Activated T-cell treated with anti-CD3 and anti-CD28 coated beads, Interleukin-2, amount 50 U/mL, for 72 hours (primary cell): ENCODE data around the gene NSA2. TPM values are rescaled to one million over a fixed set of nuclear protein-coding genes. Genes with fewer than 3 reads are reported as not detected.
"Not testable (repeated sequence)": the region's sequence is repeated elsewhere in the genome, so short reads cannot be mapped to it uniquely, and the experiment has no call there.

ENCODE experiments used
- ATAC-seq, 2 donors: fragments of 150-1000 bp; cut with Tn5 transposase; replicated peaks in 1 of 2; 2 replicates each; pipeline ENCODE4 v1.10.0; 2021; ENCODE audit warnings: moderate library complexity in 2 of 2, mild to moderate bottlenecking in 1 of 2
- DNase-seq, 2 donors: peaks; one replicate each; pipeline ENCODE4 v3.0.0; 2021 to 2022; ENCODE audit warnings: mixed read lengths in 1 of 2
- H3K27ac Mint-ChIP-seq: one replicate; pipeline ENCODE4 v1.8.0; 2022; ENCODE audit warnings: mild to moderate bottlenecking, moderate library complexity, mixed read lengths
- H3K27me3 Mint-ChIP-seq: one replicate; pipeline ENCODE4 v1.8.0; 2022; ENCODE audit warnings: low read depth, mixed read lengths
- H3K36me3 Mint-ChIP-seq, 2 donors: one replicate each; pipeline ENCODE4 v1.8.0; 2022; ENCODE audit warnings: mixed read lengths in 2 of 2, mild to moderate bottlenecking in 1 of 2; ENCODE audit not compliant: insufficient read depth in 2 of 2
- H3K4me1 Mint-ChIP-seq: one replicate; pipeline ENCODE4 v1.8.0; 2022; ENCODE audit warnings: low read depth, mixed read lengths
- H3K4me3 Mint-ChIP-seq, 2 donors: one replicate each; pipeline ENCODE4 v1.8.0; 2022; ENCODE audit warnings: mild to moderate bottlenecking in 2 of 2, mixed read lengths in 2 of 2, moderate library complexity in 2 of 2
- H3K9me3 Mint-ChIP-seq, 2 donors: one replicate each; pipeline ENCODE4 v1.8.0; 2022; ENCODE audit warnings: mixed read lengths in 2 of 2
- total RNA-seq, 2 donors: library from RNA; stranded (reverse); gene quantifications; one replicate each; pipeline ENCODE4 v1.2.3, GENCODE V29; 2022

The NSA2 gene
- total RNA-seq, 2 donors from 2014 or later, result 53.1 to 62.4 TPM

GRCh38 chr5:74767579-74767913 lies 497 bp downstream of the NSA2 start:
- no peak for ATAC-seq
- Mint-ChIP-seq H3K4me1 (peaks cover 41% of the 10 kb centered on the region), H3K27ac (peak overlapping the region; percentile 98), H3K9me3 (no peaks in the 10 kb centered on the region), H3K4me3 (peak overlapping the region; percentile 96 to 97), H3K36me3 (peaks cover 0 to 23% of the 10 kb centered on the region in 2 donors), H3K27me3 (no peaks in the 10 kb centered on the region)
- DNase-seq, result no peak

- Mint-ChIP-seq H3K4me1 (peaks cover 13% of the 10 kb centered on the region), H3K36me3 (peaks cover 0 to 27% of the 10 kb centered on the region in 2 donors), H3K27ac (no peak overlapping the region), H3K27me3 (no peaks in the 10 kb centered on the region), H3K4me3 (no peak overlapping the region), H3K9me3 (no peaks in the 10 kb centered on the region)
- DNase-seq (no peak), ATAC-seq (no peak)
These were observed 5.3 kb downstream of the NSA2 start for GRCh38 chr5:74772359-74772758.

GRCh38 chr5:74778609-74779008 lies 11.6 kb downstream of the NSA2 start:
- no peaks in the 10 kb centered on the region for H3K27me3 Mint-ChIP-seq
- H3K36me3 Mint-ChIP-seq, result peaks cover 0 to 11% of the 10 kb centered on the region in 2 donors
- no peaks in the 10 kb centered on the region for H3K9me3 Mint-ChIP-seq
- H3K4me3 Mint-ChIP-seq, result no peak overlapping the region
- ATAC-seq (no peak), DNase-seq (no peak)
- H3K4me1 Mint-ChIP-seq, result no peaks in the 10 kb centered on the region
- no peak overlapping the region for H3K27ac Mint-ChIP-seq

- H3K4me3 Mint-ChIP-seq, result no peak overlapping the region
- H3K9me3 Mint-ChIP-seq, result no peaks in the 10 kb centered on the region
- no peaks in the 10 kb centered on the region for H3K4me1 Mint-ChIP-seq
- no peak overlapping the region for H3K27ac Mint-ChIP-seq
- H3K27me3 Mint-ChIP-seq, result no peaks in the 10 kb centered on the region
- ATAC-seq (no peak), DNase-seq (no peak)
- H3K36me3 Mint-ChIP-seq, result peaks cover 1 to 2% of the 10 kb centered on the region in 2 donors
These were observed 19.8 kb downstream of the NSA2 start for GRCh38 chr5:74786851-74787250.

- ATAC-seq (no peak), DNase-seq (no peak)
- Mint-ChIP-seq H3K4me1 (no peaks in the 10 kb centered on the region), H3K9me3 (no peaks in the 10 kb centered on the region), H3K27ac (no peak overlapping the region), H3K36me3 (peaks cover 0 to 2% of the 10 kb centered on the region in 2 donors), H3K4me3 (no peak overlapping the region), H3K27me3 (no peaks in the 10 kb centered on the region)
These were observed 20.4 kb downstream of the NSA2 start for GRCh38 chr5:74787424-74787823.

GRCh38 chr5:74791669-74792068 lies 24.6 kb downstream of the NSA2 start:
- H3K27ac Mint-ChIP-seq, H3K4me1 Mint-ChIP-seq, H3K27me3 Mint-ChIP-seq, H3K36me3 Mint-ChIP-seq, H3K9me3 Mint-ChIP-seq, H3K4me3 Mint-ChIP-seq, ATAC-seq, DNase-seq: not testable (repeated sequence)

GRCh38 chr5:74798977-74799911 lies 32.2 kb downstream of the NSA2 start:
- no peak overlapping the region for H3K4me3 Mint-ChIP-seq
- no peak overlapping the region for H3K27ac Mint-ChIP-seq
- no peaks in the 10 kb centered on the region for H3K9me3 Mint-ChIP-seq
- no peak for DNase-seq
- ATAC-seq, result no peak
- H3K36me3 Mint-ChIP-seq, result peaks cover 0 to 2% of the 10 kb centered on the region in 2 donors
- H3K27me3 Mint-ChIP-seq, result no peaks in the 10 kb centered on the region
- H3K4me1 Mint-ChIP-seq, result no peaks in the 10 kb centered on the region

- Mint-ChIP-seq H3K4me1 (no peaks in the 10 kb centered on the region), H3K27ac (no peak overlapping the region), H3K36me3 (peaks cover 0 to 2% of the 10 kb centered on the region in 2 donors), H3K4me3 (no peak overlapping the region), H3K9me3 (no peaks in the 10 kb centered on the region), H3K27me3 (no peaks in the 10 kb centered on the region)
- ATAC-seq (no peak), DNase-seq (no peak)
These were observed 34.1 kb downstream of the NSA2 start for GRCh38 chr5:74801197-74801596.

GRCh38 chr5:74801941-74802340 lies 34.9 kb downstream of the NSA2 start:
- no peak overlapping the region for H3K27ac Mint-ChIP-seq
- H3K4me1 Mint-ChIP-seq, result no peaks in the 10 kb centered on the region
- no peaks in the 10 kb centered on the region for H3K9me3 Mint-ChIP-seq
- H3K36me3 Mint-ChIP-seq, result peaks cover 0 to 2% of the 10 kb centered on the region in 2 donors
- no peaks in the 10 kb centered on the region for H3K27me3 Mint-ChIP-seq
- DNase-seq (no peak), ATAC-seq (no peak)
- H3K4me3 Mint-ChIP-seq, result no peak overlapping the region

- H3K4me3 Mint-ChIP-seq, result no peak overlapping the region
- H3K36me3 Mint-ChIP-seq, result peaks cover 0 to 2% of the 10 kb centered on the region in 2 donors
- no peaks in the 10 kb centered on the region for H3K4me1 Mint-ChIP-seq
- ATAC-seq, result no peak
- no peaks in the 10 kb centered on the region for H3K9me3 Mint-ChIP-seq
- H3K27ac Mint-ChIP-seq, result no peak overlapping the region
- no peak for DNase-seq
- no peaks in the 10 kb centered on the region for H3K27me3 Mint-ChIP-seq
These were observed 43.9 kb downstream of the NSA2 start for GRCh38 chr5:74810915-74811314.

GRCh38 chr5:74816875-74817274 lies 49.8 kb downstream of the NSA2 start:
- DNase-seq (no peak), ATAC-seq (no peak)
- H3K36me3 Mint-ChIP-seq, result peaks cover 0 to 2% of the 10 kb centered on the region in 2 donors
- no peaks in the 10 kb centered on the region for H3K27me3 Mint-ChIP-seq
- no peaks in the 10 kb centered on the region for H3K9me3 Mint-ChIP-seq
- H3K4me3 Mint-ChIP-seq, result no peak overlapping the region
- no peak overlapping the region for H3K27ac Mint-ChIP-seq
- peaks cover 11% of the 10 kb centered on the region for H3K4me1 Mint-ChIP-seq

GRCh38 chr5:74822288-74822687 lies 55.2 kb downstream of the NSA2 start:
- Mint-ChIP-seq H3K27me3 (no peaks in the 10 kb centered on the region), H3K27ac (peak overlapping the region; percentile 3), H3K4me3 (no peak overlapping the region), H3K4me1 (peaks cover 4% of the 10 kb centered on the region), H3K36me3 (peaks cover 0 to 1% of the 10 kb centered on the region in 2 donors), H3K9me3 (no peaks in the 10 kb centered on the region)
- DNase-seq, result no peak
- ATAC-seq, result no peak

GRCh38 chr5:74829413-74829812 lies 62.4 kb downstream of the NSA2 start:
- peaks cover 1 to 3% of the 10 kb centered on the region in 2 donors for H3K36me3 Mint-ChIP-seq
- ATAC-seq (no peak), DNase-seq (no peak)
- H3K27ac Mint-ChIP-seq, result no peak overlapping the region
- no peaks in the 10 kb centered on the region for H3K4me1 Mint-ChIP-seq
- no peak overlapping the region for H3K4me3 Mint-ChIP-seq
- no peaks in the 10 kb centered on the region for H3K9me3 Mint-ChIP-seq
- no peaks in the 10 kb centered on the region for H3K27me3 Mint-ChIP-seq
